GM18868 (cell line): ENCODE measurements around the gene SLAIN1.
A peak's percentile ranks its signal among the peaks of the same experiment; 100 is the strongest.

Source experiments
- ATAC-seq: cut with Tn5 transposase; IDR thresholded peaks from one replicate; pipeline ENCODE4 v1.9.1; 2021; ENCODE audit warnings: mild to moderate bottlenecking, moderate library complexity; ENCODE audit not compliant: unreplicated experiment

SLAIN1 gene

DNA sequence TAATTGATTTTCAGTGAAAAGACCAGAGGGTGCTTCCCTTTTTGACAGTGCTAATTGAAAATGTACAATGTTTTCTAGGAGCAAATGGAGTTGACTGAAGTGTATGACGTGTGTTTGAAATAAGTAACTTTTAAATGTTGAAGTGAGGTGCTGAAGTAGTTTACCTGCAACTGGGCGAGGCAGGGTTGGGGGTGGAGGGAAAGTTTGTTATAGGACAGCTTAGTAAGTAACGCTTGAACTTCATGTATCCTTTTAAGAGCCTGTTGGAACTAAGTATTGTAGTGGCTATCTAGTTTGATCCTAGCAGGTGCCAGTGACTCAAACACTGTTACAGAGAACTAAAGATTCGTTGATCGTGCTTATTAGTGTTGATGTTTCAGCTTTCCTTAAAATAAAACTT lies 5.9 kb downstream of the SLAIN1 start:
- ATAC-seq, result no peak

DNA sequence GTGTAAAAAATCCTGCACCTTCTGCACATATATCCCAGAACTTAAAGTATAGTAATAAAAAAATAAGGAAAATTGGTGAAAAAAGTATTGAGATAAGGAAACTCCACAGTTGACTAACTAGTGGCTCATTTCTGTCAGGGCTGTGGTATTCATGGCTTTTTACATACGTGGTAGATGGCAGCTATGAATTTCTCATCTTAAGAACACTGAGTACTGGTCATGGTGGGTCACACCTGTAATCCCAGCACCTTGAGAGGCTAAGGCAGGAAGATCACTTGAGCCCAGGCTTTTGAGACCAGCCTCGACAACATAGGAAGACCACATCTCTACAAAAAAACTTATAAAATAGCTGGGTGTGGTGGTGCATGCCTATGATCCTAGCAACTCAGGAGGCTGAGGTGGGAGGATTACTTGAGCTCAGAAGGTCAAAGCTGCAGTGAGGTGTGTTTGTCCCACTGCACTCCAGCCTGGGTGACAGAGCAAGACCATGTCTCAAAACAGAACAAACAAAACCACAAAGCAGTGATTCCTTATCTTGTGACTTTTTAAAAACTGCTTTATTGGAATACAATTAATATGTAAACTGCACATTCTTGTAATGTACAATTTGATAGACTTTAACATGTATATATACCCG lies 16.8 kb downstream of the SLAIN1 start:
- ATAC-seq, result no peak

DNA sequence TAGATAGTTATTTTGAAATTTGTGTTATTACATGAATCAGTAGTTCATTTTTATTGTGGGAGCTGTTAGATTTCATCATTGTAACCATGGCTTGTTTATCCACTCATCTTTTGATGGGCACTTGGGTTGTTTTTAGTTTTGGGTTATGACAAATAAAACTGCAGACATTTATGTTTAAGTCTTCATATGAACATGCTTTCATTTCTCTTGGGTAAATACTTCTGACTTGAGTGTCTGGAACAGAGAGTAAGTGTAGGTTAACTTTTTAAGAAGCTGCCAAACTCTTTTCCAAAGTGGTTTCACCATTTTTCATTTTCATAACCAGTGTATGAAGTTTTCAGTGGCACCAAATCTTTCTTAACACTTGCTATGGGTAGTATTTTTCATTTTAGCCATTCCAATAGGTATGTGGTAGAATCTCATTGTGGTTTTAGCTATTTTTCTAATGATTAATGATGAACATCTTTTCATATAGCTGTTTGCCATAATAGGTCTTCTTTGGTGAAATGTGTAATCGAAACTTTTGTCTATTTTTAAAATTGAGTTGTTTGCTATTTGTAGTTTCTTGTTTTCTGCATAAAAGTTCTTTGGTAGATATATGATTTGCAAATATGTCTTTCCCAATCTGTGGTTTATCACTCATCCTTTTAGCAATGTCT lies 17.9 kb downstream of the SLAIN1 start:
- no peak for ATAC-seq

DNA sequence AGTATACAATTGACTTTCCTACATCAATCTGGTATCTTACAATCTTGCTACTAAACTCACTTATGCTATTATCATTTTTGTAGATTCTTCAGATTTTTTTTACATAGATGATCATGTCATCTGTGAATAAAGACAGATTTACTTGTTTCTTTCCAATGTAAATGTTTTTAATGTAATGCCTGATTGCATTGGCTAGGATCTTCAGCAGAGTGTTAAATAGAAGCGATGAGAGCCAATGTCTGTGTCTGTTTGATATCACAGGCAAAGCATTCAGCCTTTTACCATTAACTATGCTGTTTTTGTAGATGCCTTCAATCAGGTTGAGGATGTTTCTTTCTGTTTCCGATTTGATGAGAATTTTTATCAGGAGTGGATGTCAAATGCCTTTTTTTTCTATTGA lies 19.2 kb downstream of the SLAIN1 start:
- ATAC-seq, result no peak

DNA sequence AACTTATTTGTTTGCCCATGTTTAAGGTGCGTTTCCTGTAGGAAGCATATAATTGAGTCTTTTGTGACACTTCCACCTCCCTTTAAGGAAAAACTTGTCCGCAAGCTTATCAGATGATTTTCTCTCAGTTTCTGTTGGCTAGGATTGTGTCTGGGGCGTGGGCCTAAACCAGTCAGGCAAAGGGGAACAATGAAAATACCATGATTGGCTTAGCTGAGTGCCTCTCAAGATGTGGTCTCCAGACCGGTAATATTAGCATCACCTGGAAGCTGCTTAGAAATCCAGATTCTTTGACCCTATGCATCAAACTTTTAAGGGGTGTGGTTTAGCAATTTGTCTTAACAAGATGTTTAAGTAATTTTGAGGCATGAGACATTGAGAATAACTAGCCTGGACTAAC lies 20.0 kb downstream of the SLAIN1 start:
- ATAC-seq, result no peak

DNA sequence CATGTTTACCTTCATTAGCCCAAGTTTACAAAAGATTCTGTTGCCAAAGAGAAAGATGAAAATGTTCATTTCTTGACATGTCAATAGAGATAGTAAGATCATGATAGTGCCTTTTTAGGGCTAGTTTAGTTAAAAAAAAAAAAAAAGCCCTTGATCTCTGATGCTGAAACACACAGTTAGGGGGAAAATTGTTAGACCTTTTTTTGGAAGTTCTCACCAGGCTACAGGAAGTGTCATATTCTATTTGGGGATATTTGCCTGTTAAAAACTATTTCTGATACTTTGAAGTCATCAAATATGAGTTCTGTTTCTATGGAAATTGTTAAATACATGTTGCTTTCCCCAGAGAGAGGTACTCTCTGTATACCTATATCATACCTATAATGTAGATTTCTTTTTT lies 21.6 kb downstream of the SLAIN1 start:
- ATAC-seq, result peak; percentile 42

DNA sequence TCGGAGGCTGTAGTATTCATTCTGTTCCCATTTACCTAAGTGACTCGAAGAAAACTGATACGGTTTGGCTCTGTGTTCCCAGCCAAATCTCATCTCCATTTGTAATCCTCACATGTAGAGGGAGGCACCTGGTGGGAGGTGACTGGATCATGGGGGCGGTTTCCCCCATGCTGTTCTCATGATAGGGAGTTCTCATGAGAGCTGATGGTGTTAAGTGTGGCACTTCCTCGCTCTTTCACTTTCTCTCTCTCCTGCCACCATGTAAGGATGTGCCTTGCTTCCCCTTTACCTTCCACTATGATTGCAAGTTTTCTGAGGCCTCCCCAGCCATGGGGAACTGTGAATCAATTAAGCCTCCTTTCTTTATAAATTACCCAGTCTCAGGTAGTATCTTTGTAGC lies 23.5 kb downstream of the SLAIN1 start:
- ATAC-seq, result no peak

DNA sequence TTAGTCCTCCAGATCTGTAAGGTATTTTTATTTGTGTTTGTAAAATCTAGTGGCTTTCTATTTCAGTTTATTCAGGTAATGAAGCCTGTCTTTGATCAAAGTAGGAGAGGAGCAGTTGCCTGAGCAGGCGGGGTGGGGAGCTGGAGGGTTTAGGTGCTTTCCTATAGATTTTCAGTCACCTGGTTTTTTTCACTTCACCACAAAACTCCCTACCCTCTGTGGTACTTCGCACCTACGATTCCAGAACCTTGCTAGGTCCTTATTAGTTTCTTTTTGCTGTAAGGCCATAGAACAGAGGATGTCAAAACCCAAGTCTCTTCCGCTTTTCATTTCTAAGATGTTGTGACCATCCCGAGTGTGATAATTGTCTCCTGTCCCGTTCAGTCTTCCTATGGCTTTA lies 26.6 kb downstream of the SLAIN1 start:
- ATAC-seq, result peak; percentile 75

DNA sequence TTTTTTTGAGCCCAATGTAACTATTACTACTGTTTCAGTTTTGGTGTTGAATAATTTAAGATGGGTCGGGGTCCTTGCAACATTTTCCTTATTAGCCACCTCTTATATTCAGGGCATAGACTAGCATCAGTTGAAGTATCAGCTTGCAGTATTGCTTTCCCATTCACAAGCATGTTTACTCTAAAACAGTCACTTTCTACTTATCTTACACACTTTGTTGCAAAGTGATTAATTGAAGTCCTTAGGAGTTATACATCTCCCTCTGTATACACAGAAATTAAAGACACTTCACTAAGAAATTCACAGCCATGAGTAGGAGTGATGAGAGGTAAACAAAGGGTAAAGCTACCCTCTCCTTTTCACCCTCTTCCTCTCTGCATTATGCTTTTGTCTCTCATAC lies 27.6 kb downstream of the SLAIN1 start:
- no peak for ATAC-seq

DNA sequence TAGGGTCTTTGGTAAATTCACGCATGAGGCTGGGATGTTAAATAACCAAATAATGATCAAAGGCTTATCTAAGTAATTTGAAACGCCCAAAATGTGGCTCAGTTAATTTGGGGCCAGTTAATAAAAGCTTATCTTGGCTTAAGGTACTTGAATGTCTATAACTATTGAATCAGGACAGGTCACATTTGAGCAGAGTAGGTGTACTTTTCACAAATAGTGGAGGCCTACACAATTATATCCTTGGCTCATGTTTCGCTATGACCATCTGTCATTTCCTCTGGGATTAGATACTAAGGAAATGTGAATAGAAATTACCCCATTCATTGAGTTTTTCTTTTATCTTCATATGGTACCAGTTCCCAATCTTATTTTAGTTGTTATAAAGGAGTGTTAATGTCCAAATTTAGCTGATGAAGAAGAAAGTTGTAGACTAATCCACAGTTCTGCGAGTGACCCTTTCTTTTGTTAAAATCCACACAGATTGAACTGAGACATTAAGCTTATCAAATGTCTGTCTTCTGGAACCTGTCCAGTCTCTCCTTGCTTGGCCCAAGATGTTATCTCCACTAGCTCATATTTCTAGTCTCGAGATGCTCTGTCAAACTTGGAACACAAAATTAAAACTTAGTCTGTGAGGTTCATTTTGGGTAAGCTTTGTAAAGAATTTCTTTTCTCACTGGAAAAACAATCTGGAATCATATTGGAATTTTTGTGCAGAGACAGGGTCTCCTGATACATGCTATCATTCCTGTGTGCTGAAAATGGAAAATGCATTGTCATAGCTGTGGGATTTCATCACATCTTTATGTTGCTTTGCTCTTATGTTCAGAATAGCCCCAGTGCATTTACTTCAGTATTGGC lies 31.0 kb downstream of the SLAIN1 start:
- no peak for ATAC-seq

DNA sequence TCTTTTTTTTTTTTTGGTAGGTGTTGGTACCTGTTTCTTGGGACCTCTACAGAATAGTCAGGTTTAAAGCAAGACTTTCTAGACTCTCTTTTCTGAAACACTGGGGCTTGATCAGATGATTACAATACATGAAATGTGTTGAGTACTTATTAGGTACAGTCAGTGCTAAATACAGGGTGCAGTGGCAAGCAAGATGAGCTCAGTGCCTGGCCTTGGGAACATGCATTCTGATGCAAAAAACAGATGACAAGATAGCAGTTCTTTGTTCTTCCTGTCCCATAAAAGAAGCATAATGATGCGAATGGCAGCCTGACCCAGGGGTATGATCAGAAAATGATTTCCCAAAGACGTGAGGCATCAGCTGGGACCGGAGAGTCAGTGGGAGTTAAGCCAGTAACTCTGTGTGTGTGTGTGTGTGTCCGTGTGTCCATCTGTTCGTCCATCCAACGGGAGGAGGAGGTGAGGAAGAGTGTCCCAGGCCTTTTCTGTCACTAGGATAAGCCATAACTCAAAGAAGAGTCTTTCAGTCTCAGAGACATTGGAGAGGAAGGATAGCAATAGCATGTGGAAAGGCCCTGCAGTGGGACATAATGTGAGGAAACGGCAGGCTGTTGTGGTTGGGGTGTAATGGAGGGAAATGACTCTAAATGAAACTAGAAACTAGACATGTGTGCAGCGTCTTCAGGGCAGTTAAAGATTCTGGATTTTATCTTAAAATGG lies 32.2 kb downstream of the SLAIN1 start:
- ATAC-seq, result peak; percentile 99

DNA sequence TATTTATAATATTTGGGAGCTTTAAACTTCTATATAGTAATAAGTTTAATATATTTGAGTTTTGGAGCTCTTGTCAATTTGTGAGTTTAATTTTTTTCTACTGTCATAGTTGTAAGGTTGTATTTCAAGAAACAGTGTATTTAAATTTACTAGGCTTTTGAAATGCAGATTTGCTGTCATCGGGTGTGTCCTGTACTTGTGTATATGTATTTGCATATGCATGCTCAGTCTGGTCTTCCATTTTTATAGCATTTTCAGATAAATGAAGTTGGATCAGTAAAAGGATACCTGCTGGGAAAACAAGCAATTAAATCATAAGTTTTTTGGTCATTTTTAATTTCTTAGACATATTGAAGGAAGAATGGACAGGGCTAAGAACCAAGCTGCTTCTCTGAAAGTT lies 33.1 kb downstream of the SLAIN1 start:
- no peak for ATAC-seq

DNA sequence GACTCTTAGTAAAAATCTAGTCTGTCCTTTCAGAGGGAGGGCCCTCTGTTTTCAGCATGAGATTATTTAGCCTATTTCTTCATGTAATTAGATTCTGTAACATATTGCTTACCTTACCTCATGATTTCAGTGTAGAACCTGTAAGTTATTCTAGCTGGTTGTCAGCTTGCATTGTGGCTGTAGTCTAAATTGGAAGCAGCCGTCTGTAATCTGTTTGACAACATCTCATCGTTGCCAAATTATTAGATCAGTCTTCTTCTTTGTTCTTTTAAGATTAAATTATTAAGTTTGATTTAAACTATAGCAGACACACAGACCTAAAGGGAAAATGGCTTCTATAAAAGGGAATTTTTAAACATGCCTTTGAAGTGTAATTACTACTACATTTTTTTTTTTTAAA lies 34.8 kb downstream of the SLAIN1 start:
- no peak for ATAC-seq

DNA sequence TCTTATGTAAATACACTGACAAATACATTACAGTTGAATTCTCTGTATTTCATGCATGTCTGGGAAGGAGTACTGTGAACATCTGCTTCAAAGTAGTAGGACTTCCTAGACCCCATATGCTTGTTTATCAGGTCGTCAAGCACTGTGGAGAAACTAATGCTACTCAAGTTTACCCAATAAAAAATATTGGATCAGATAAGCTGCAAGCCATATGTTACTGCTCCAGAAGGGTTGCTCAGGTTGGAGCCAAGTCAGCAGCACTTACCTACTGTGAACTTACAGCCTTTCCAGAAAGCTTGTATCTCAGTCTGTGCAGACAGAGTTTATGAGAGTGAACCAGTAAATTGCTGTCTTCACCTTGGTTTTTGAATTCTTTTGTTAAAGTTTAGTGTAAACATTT lies 36.2 kb downstream of the SLAIN1 start:
- ATAC-seq, result no peak

DNA sequence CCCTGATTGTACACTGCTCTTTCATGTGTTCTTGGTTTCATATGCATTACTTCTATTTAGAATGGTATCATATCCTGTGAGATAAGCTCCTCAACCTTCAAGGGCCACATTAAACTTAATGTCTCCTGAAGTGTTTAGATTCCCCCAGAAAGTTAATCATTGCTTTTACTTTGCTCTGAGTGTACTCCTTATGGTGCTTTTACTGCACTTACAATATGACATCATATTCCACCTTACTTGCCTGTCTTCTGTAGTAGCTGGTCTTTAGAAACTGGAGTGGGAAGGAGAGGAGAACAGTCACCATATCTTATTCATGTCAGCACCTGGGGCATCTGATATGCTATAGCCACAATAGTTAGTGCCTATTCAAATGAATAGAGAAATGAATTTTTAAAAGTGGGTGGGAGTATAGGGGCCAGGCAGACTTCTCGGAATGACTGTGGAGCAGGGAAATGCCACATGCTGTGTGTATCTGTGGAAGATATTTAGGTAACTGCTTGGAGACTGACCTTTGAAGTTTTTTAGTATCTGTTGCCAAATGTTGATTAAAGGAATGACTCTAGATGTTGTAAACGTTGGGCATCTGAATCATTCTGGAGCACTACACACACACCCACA lies 40.2 kb downstream of the SLAIN1 start:
- peak; percentile 69 for ATAC-seq

DNA sequence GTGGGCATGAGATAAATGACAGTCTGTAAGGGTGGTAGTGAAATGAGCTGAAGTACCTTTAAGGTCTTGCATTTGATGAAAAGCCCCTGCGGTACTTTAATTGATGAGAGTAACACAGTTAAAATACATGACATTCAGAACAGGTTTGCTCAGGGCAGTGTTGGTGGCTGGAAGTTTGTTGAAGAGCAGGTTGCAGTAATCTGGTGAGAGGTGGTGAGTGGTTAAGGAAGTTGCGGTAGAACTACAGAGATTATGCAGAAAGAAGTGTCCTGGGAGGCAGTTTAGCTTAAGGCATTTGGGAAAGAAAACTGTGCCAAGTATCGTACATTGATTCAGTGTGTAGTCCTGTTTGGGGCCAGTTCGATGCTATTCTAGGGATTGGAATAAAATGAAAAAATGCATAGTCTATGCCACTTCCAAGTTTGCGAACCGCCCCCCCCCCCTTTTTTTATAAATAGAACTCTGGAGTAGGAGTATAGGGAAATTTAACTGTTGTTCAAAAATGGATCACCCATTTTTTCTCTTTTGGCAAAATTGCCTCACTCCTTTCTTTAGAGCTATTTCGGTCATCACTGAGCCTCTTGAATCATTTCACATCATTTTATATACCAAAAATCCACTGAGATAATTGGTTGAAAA lies 42.7 kb downstream of the SLAIN1 start:
- no peak for ATAC-seq

DNA sequence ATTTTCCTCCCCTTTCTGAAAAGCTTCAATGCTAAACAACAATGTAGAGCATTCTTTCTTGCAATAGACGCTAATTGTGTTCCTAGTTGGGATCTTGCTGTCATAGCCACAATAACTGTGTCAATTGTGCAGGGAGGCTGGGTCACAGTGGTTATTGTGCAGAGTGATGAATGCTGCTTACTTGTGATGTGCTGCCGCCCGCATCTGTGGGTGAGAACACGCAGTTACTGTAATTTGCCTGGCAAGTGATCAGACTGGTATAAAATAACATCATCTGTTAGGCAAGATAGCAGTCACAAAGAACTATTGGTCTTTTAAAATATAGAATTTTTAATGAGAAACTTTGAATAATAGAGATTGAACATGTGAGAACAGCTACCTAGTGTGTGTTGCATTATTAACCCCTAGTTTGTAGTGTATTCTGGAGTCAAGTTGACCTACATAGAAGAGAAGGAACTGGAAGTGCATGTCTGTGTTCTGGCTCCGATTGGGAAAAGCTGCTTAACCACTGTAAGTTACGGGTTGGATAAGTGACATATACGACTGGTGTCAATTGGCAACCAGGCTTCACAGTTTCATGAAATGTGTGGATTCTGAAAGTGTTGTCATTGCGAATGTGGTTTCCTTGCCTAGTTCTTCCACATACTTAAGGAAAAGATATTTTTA lies 43.6 kb downstream of the SLAIN1 start:
- no peak for ATAC-seq

DNA sequence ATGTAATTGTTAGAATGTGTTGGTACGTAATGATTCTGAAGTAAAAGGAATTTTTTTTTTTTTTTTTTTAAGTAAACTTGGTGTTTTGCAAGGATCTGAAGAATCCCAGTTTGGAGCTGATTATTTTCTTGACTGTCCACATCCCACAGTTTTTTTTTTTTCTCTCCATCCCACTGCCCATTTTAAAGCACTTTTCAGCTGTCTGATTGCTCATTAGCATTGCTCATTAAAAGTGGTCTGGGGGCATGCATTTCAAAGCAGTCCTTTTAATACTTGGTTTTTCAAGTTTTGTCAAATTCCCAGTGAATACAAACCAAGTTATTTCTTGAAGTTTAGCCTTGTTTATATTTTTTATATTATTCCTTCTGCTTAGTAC lies 44.1 kb downstream of the SLAIN1 start:
- ATAC-seq, result no peak

DNA sequence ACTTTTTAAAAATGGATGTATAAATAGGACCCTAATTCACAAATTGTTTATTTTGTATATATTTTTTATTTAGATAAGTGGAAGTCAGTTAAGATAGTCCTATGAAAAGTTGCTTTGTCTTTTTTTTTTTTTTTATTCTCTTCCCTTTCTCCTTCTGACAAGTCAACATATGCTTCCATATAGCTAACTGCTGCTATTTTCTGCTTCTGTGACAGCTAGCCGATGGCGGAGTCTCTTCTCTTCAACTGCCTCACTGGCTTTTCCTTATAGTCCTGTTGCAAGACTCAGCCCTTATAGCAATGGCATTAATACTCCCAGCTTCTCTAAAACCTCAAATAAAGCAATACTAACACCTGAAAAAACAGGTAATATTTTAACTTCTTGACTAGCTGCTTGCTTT lies 45.3 kb downstream of the SLAIN1 start:
- ATAC-seq, result no peak

DNA sequence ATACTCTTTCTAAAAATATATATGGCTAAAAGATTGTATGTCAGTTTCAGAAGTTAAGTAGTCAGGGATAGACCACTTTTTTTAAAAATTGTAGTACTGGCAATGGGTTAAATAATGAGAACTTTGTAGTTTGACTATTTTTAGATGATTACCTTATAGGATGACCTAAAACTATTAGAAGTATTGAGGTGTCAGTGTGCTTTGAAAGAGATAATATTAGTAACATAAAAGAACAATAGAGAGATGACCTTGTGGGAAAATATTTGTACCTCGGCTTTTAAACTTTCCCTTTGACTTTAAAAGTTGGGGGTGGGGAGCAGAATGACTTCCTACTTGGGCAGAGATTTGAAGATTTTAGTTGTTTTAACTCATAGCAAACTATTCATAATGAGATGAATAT lies 48.3 kb downstream of the SLAIN1 start:
- ATAC-seq, result peak; percentile 61
